Kidney epithelial cell (primary cell): Measurements from ENCODE around the gene PLCB1. TPM values are rescaled to one million over a fixed set of nuclear protein-coding genes. Genes with fewer than 3 reads are reported as not detected.

Source experiments
- DNase-seq: peaks from one replicate; pipeline ENCODE4 v3.0.0-alpha.2; 2010; ENCODE audit warnings: low read depth
- H3K27me3 ChIP-seq: 2 replicates; pipeline ENCODE4 v1.6.0; 2011; ENCODE audit warnings: low read length; ENCODE audit not compliant: control insufficient read depth, insufficient read depth
- H3K36me3 ChIP-seq: 2 replicates; pipeline ENCODE4 v1.5.1; 2011; ENCODE audit warnings: low read length; ENCODE audit not compliant: control insufficient read depth, insufficient read depth
- H3K4me3 ChIP-seq: 2 replicates; pipeline ENCODE4 v1.5.1; 2011; ENCODE audit warnings: low read depth, mild to moderate bottlenecking, control low read depth, low read length
- CTCF ChIP-seq: IDR thresholded peaks from 2 replicates; pipeline ENCODE4 v1.5.1; 2011; ENCODE audit warnings: mild to moderate bottlenecking, moderate library complexity, low read length, control low read depth, inconsistent platforms; ENCODE audit not compliant: insufficient read depth, poor library complexity, severe bottlenecking
- total RNA-seq: library from RNA; depleted of rRNA; stranded (reverse); fragments of >200 nt; gene quantifications from 2 replicates; pipeline ENCODE4 v1.2.3, GENCODE V29; 2015

Gene PLCB1
- total RNA-seq, 1 donor from 2014 or later, result 5.1 TPM

GRCh38 chr20:8648466-8648865 lies 516.4 kb downstream of the PLCB1 start:
- no peak for DNase-seq
- H3K27me3 ChIP-seq, result no peaks in the 10 kb centered on the region
- no peak for TF ChIP-seq CTCF
- H3K4me3 ChIP-seq, result no peak overlapping the region
- no peaks in the 10 kb centered on the region for H3K36me3 ChIP-seq

- DNase-seq, result no peak
- H3K36me3 ChIP-seq, result no peaks in the 10 kb centered on the region
- H3K27me3 ChIP-seq, result no peaks in the 10 kb centered on the region
- no peak overlapping the region for H3K4me3 ChIP-seq
- no peak for TF ChIP-seq CTCF
Measured at GRCh38 chr20:8652396-8652795, 520.3 kb downstream of the PLCB1 start.

GRCh38 chr20:8654486-8654885 lies 522.4 kb downstream of the PLCB1 start:
- no peak for TF ChIP-seq CTCF

GRCh38 chr20:8656335-8656734 lies 524.3 kb downstream of the PLCB1 start:
- DNase-seq, result no peak

More at GRCh38 chr20:8654486-8654885, 522.4 kb downstream of the PLCB1 start:
- Histone ChIP-seq H3K27me3 (no peaks in the 10 kb centered on the region), H3K4me3 (no peak overlapping the region), H3K36me3 (no peaks in the 10 kb centered on the region)
- no peak for DNase-seq

GRCh38 chr20:8657664-8658063 lies 525.6 kb downstream of the PLCB1 start:
- H3K36me3 ChIP-seq, result no peaks in the 10 kb centered on the region
- DNase-seq, result no peak
- no peak for TF ChIP-seq CTCF

More at GRCh38 chr20:8656335-8656734, 524.3 kb downstream of the PLCB1 start:
- Histone ChIP-seq H3K27me3 (no peaks in the 10 kb centered on the region), H3K36me3 (no peaks in the 10 kb centered on the region), H3K4me3 (no peak overlapping the region)
- TF ChIP-seq CTCF, result no peak

GRCh38 chr20:8658103-8658502 lies 526.0 kb downstream of the PLCB1 start:
- no peak for DNase-seq
- Histone ChIP-seq H3K36me3 (no peaks in the 10 kb centered on the region), H3K27me3 (no peaks in the 10 kb centered on the region), H3K4me3 (no peak overlapping the region)
- TF ChIP-seq CTCF, result no peak

More at GRCh38 chr20:8657664-8658063, 525.6 kb downstream of the PLCB1 start:
- H3K27me3 ChIP-seq, result no peaks in the 10 kb centered on the region
- no peak overlapping the region for H3K4me3 ChIP-seq
